HCT116 (cell line): Measurements from ENCODE around the gene SSX2IP. TPM values are rescaled to one million over a fixed set of nuclear protein-coding genes. Genes with fewer than 3 reads are reported as not detected.

Experiments
- JUND ChIP-seq: IDR thresholded peaks from 2 replicates; pipeline ENCODE4 v1.6.1; 2012
- POLR2A ChIP-seq: IDR thresholded peaks from 2 replicates; pipeline ENCODE4 v1.7.0; 2011; ENCODE audit warnings: borderline replicate concordance; ENCODE audit not compliant: insufficient read depth, insufficient read length; ENCODE audit errors: extremely low read depth
- SP1 ChIP-seq: IDR thresholded peaks from 2 replicates; pipeline ENCODE4 v1.6.1; 2012; ENCODE audit warnings: low read depth
- TCF7L2 ChIP-seq: IDR thresholded peaks from 2 replicates; pipeline ENCODE4 v1.7.0; 2011; ENCODE audit warnings: borderline replicate concordance, inconsistent platforms; ENCODE audit not compliant: insufficient read depth, insufficient read length; ENCODE audit errors: extremely low read depth
- ZBTB33 ChIP-seq: IDR thresholded peaks from 2 replicates; pipeline ENCODE4 v1.6.1; 2011; ENCODE audit warnings: mild to moderate bottlenecking, low read length, moderate library complexity; ENCODE audit not compliant: insufficient replicate concordance; ENCODE audit errors: extremely low read depth
- ZNF274 ChIP-seq: fragments of 200-500 bp; sonication (Bioruptor generic); IDR thresholded peaks from 2 replicates; pipeline ENCODE4 v1.6.1; 2014; ENCODE audit warnings: mild to moderate bottlenecking, low read depth, low read length, inconsistent platforms
- total RNA-seq: library from RNA; stranded (reverse); gene quantifications from one replicate; pipeline ENCODE4 v1.2.1, GENCODE V29; 2021; ENCODE audit not compliant: unreplicated experiment
- TF ChIP-seq, protein P1 (sequence below): IDR thresholded peaks from 2 replicates; pipeline ENCODE4 v1.6.1; 2012; ENCODE audit warnings: low read depth

The SSX2IP gene
- total RNA-seq, 1 experiment from 2014 or later: 51.5 TPM

DNA sequence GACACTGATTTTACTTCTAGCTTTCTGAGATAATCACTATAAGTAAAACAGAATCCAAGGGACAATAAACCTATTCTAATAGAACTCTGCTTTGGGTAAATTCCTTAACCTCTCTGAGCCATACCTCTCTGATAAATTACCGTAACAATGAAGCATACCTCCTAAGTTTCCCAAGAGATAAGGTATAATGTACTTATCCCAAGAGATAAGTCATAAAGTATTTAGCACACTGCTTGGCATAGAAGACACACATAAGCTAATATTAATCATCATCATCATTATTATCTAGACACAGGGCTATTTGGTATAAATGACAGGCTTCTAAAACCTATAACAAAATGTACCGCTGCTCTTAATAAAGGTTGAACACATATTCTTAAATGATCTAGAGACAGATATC, 16.2 kb downstream of the SSX2IP start (continued):
- TF ChIP-seq, protein P1, sequence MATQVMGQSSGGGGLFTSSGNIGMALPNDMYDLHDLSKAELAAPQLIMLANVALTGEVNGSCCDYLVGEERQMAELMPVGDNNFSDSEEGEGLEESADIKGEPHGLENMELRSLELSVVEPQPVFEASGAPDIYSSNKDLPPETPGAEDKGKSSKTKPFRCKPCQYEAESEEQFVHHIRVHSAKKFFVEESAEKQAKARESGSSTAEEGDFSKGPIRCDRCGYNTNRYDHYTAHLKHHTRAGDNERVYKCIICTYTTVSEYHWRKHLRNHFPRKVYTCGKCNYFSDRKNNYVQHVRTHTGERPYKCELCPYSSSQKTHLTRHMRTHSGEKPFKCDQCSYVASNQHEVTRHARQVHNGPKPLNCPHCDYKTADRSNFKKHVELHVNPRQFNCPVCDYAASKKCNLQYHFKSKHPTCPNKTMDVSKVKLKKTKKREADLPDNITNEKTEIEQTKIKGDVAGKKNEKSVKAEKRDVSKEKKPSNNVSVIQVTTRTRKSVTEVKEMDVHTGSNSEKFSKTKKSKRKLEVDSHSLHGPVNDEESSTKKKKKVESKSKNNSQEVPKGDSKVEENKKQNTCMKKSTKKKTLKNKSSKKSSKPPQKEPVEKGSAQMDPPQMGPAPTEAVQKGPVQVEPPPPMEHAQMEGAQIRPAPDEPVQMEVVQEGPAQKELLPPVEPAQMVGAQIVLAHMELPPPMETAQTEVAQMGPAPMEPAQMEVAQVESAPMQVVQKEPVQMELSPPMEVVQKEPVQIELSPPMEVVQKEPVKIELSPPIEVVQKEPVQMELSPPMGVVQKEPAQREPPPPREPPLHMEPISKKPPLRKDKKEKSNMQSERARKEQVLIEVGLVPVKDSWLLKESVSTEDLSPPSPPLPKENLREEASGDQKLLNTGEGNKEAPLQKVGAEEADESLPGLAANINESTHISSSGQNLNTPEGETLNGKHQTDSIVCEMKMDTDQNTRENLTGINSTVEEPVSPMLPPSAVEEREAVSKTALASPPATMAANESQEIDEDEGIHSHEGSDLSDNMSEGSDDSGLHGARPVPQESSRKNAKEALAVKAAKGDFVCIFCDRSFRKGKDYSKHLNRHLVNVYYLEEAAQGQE: no peak
- TF ChIP-seq TCF7L2 (no peak), POLR2A (no peak), ZNF274 (no peak), JUND (no peak), SP1 (no peak), ZBTB33 (no peak)
